Fibroblast of lung (primary cell): Measurements from ENCODE around the gene KPNA1.
A peak's percentile ranks its signal among the peaks of the same experiment; 100 is the strongest.

ENCODE experiments used
- CTCF ChIP-seq, 2 donors: IDR thresholded peaks in 1 of 2; conservative IDR thresholded peaks in 1 of 2; 1 replicate in 1 of 2; 2 replicates in 1 of 2; pipeline ENCODE4 v1.5.1; 2011 to 2012; ENCODE audit warnings: low read length in 2 of 2, control low read depth in 1 of 2, inconsistent platforms in 1 of 2, low read depth in 1 of 2, mild to moderate bottlenecking in 1 of 2
- EZH2 ChIP-seq: IDR thresholded peaks from 2 replicates; pipeline ENCODE4 v1.5.1; 2012; ENCODE audit warnings: low read length, control low read depth, mild to moderate bottlenecking; ENCODE audit errors: missing control alignments

GRCh38 chr3:122383771-122384697 is 130.7 kb downstream of the KPNA1 start, which contains the start of gene FAM162A:
- TF ChIP-seq CTCF (conservative IDR thresholded peaks at IDR 0.05 in 1 of 2, IDR thresholded peaks at IDR 0.05 in 1 of 2; ENCODE audit: low read depth in 1 of 2, low read length in 2 of 2), result peak; percentile 24 to 35
- TF ChIP-seq EZH2, result no peak
